ENCODE results near the gene SPEN. TPM values are rescaled to one million over a fixed set of nuclear protein-coding genes. Genes with fewer than 3 reads are reported as not detected.
"Not testable (repeated sequence)": the region's sequence is repeated elsewhere in the genome, so short reads cannot be mapped to it uniquely, and the experiment has no call there.

SPEN gene
- total RNA-seq, 1 donor from 2014 or later = 33.5 TPM

DNA sequence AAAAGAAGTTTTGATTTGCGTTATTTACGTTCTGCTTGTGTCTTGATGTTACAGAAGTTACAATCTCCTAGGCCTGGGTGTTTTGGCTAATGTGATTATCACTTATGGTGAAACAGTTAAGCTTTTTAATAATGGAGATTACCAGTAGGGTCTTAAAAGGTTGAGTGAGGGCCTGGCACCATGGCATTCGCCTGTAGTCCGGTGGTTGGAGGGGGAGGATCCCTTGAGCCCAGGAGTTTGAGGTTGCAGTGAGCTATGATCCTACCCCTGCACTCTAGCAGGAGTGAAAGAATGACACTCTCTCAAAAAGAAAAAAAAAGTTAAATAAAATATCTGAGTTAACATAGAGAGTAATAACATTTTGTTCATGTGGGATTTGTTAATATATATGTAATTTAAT, 8.8 kb upstream of the SPEN start:
- H3K27ac Mint-ChIP-seq (ENCODE audit: unreplicated experiment) = no peak overlapping the region
- TF ChIP-seq, protein P1, sequence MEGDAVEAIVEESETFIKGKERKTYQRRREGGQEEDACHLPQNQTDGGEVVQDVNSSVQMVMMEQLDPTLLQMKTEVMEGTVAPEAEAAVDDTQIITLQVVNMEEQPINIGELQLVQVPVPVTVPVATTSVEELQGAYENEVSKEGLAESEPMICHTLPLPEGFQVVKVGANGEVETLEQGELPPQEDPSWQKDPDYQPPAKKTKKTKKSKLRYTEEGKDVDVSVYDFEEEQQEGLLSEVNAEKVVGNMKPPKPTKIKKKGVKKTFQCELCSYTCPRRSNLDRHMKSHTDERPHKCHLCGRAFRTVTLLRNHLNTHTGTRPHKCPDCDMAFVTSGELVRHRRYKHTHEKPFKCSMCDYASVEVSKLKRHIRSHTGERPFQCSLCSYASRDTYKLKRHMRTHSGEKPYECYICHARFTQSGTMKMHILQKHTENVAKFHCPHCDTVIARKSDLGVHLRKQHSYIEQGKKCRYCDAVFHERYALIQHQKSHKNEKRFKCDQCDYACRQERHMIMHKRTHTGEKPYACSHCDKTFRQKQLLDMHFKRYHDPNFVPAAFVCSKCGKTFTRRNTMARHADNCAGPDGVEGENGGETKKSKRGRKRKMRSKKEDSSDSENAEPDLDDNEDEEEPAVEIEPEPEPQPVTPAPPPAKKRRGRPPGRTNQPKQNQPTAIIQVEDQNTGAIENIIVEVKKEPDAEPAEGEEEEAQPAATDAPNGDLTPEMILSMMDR (IDR thresholded peaks at IDR 0.05; ENCODE audit: unreplicated experiment) = no peak
- no peaks in the 10 kb centered on the region for H3K9me3 Mint-ChIP-seq (ENCODE audit: unreplicated experiment)
- H3K4me3 Mint-ChIP-seq (ENCODE audit: unreplicated experiment) = no peak overlapping the region
- peaks cover 12% of the 10 kb centered on the region for H3K27me3 Mint-ChIP-seq (ENCODE audit: unreplicated experiment)
- no peaks in the 10 kb centered on the region for H3K36me3 Mint-ChIP-seq (ENCODE audit: low read depth, unreplicated experiment)
- H3K4me1 Mint-ChIP-seq (ENCODE audit: unreplicated experiment) = peaks cover 8% of the 10 kb centered on the region
- DNase-seq (ENCODE audit: low spot score) = no peak

DNA sequence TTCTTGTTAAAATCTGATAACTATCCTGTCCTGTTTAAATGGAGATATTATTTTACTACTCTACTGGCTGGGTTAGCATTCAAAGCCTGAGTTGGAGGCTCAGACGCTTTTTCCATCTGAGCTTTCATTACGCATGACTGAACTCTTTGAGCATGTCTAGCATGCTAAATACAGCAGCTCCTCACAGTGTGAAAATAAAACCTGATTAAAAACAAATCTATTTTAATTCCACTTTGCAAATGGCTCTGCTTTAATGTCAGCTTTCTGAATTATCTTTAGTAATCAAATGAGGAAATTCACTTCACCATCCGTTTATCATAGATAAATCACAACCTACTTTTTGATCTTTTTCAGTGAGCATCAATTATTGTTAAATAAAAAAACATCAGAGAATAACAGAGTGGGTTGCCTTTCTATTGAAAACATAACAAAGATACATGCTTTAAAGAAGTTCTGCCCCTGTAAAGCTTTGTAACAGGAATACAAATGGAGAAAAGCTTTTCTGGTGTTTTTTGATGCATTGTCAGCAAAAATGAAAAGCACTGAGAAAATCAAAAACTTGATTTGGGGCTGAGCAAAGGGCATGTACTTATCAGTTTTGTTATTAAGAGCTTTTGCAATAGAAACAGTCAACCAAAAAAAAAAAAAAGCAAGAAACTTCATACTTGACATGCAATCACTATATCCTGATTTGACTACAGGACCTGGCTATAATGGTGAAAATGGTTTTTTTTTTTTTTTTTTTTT, 3.5 kb upstream of the SPEN start:
- H3K27me3 Mint-ChIP-seq (ENCODE audit: unreplicated experiment) = peaks cover 8% of the 10 kb centered on the region
- H3K9me3 Mint-ChIP-seq (ENCODE audit: unreplicated experiment) = no peaks in the 10 kb centered on the region
- H3K36me3 Mint-ChIP-seq (ENCODE audit: low read depth, unreplicated experiment) = peaks cover 3% of the 10 kb centered on the region
- TF ChIP-seq, protein P1 (IDR thresholded peaks at IDR 0.05; ENCODE audit: unreplicated experiment) = no peak
- H3K27ac Mint-ChIP-seq (ENCODE audit: unreplicated experiment) = no peak overlapping the region
- no peak for DNase-seq (ENCODE audit: low spot score)
- H3K4me3 Mint-ChIP-seq (ENCODE audit: unreplicated experiment) = no peak overlapping the region
- peaks cover 2% of the 10 kb centered on the region for H3K4me1 Mint-ChIP-seq (ENCODE audit: unreplicated experiment)

DNA sequence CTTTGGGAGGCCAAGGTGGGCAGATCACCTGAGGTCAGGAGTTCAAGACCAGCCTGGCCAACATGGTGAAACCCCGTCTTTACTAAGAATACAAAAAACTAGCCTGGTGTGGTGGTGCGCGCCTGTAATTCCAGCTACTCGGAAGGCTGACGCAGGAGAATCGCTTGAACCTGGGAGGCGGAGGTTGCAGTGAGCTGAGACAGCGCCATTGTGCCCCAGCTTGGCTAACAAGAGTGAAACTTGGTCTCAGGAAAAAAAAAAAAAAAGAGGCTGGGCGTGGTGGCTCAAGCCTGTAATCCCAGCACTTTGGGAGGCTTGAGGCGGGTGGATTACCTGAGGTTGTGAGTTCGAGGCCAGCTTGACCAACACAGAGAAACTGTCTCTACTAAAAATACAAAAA, 1.5 kb upstream of the SPEN start:
- H3K4me3 Mint-ChIP-seq (ENCODE audit: unreplicated experiment) = peak overlapping the region; percentile 42

DNA sequence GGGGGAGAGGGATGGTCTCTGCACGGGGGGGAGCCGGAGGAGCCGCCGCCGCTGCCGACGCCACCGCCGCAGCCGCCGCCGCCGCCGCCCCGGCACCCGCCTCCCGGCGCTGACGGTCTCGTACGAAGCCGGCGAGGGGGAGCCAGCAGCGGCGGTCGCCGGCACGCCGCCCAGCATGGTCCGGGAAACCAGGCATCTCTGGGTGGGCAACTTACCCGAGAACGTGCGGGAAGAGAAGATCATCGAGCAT, 311 bp downstream of the SPEN start:
- H3K4me1 Mint-ChIP-seq (ENCODE audit: unreplicated experiment) = peaks cover 26% of the 10 kb centered on the region
- peaks cover 13% of the 10 kb centered on the region for H3K27me3 Mint-ChIP-seq (ENCODE audit: unreplicated experiment)
- H3K27ac Mint-ChIP-seq (ENCODE audit: unreplicated experiment) = no peak overlapping the region
- peaks cover 6% of the 10 kb centered on the region for H3K36me3 Mint-ChIP-seq (ENCODE audit: low read depth, unreplicated experiment)
- no peak for DNase-seq (ENCODE audit: low spot score)
- peak overlapping the region; percentile 59 for H3K4me3 Mint-ChIP-seq (ENCODE audit: unreplicated experiment)
- H3K9me3 Mint-ChIP-seq (ENCODE audit: unreplicated experiment) = no peaks in the 10 kb centered on the region
- TF ChIP-seq, protein P1 (IDR thresholded peaks at IDR 0.05; ENCODE audit: unreplicated experiment) = no peak

More for the DNA sequence above, 1.5 kb upstream of the SPEN start:
- not testable (repeated sequence) for H3K9me3 Mint-ChIP-seq (ENCODE audit: unreplicated experiment); H3K36me3 Mint-ChIP-seq (ENCODE audit: low read depth, unreplicated experiment); H3K27ac Mint-ChIP-seq (ENCODE audit: unreplicated experiment); DNase-seq (ENCODE audit: low spot score)
- peaks cover 16% of the 10 kb centered on the region for H3K4me1 Mint-ChIP-seq (ENCODE audit: unreplicated experiment)
- peaks cover 13% of the 10 kb centered on the region for H3K27me3 Mint-ChIP-seq (ENCODE audit: unreplicated experiment)

DNA sequence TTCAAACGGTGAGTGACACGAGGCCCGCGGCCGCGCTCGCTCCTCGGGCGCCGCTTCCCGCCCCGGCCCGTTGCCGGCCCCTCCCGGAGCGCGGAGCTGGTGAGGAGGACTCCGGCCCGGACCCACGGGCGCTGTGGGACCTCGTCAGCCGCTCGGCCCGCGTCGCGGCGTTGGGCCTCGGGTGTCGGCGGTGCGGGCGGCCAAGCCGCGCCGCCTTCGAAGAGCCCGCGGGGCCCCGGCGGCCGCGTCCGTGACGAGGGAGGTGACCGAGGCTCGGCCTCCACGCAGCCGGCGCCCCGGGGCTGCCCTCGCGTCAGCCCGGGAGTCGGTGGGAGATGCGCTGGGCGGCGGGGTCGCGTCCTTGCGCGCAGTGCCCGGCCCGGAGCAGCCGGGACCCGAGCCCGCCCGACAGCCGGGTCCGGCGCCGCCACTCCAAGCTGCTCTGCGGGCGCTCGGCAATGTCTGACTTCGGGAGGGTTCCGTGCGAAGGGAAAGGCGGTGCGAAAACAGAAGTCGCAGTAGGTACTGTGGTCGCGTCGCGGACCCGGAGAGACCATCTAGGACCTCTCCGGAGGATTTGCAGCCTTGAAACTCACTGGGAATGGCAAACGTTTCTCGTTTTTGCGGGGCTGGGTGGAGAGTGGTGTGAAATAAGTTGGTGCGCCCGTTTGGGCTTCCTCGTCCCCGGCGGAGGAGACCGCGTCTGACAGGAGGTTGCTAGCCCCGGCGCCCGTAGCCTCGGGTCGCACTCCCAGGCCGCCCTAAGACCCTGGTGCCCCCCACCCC, 829 bp downstream of the SPEN start:
- Mint-ChIP-seq H3K27me3 (ENCODE audit: unreplicated experiment) (peaks cover 13% of the 10 kb centered on the region), H3K36me3 (ENCODE audit: low read depth, unreplicated experiment) (peaks cover 6% of the 10 kb centered on the region), H3K27ac (ENCODE audit: unreplicated experiment) (peak overlapping the region; percentile 97), H3K9me3 (ENCODE audit: unreplicated experiment) (no peaks in the 10 kb centered on the region), H3K4me1 (ENCODE audit: unreplicated experiment) (peaks cover 26% of the 10 kb centered on the region), H3K4me3 (ENCODE audit: unreplicated experiment) (peak overlapping the region; percentile 99)
- TF ChIP-seq, protein P1 (IDR thresholded peaks at IDR 0.05; ENCODE audit: unreplicated experiment) = no peak
- DNase-seq (ENCODE audit: low spot score) = peak; percentile 47
